GM19193 (cell line): Measurements from ENCODE around the gene VAPA.

ENCODE experiments used
- POLR2A ChIP-seq: IDR thresholded peaks from 4 replicates; pipeline ENCODE4 v1.6.1; 2011; ENCODE audit not compliant: insufficient read depth, insufficient read length; ENCODE audit errors: extremely low read depth

Gene VAPA

GRCh38 chr18:9969247-9969646 lies 55.4 kb downstream of the VAPA start:
- TF ChIP-seq POLR2A, result no peak

DNA sequence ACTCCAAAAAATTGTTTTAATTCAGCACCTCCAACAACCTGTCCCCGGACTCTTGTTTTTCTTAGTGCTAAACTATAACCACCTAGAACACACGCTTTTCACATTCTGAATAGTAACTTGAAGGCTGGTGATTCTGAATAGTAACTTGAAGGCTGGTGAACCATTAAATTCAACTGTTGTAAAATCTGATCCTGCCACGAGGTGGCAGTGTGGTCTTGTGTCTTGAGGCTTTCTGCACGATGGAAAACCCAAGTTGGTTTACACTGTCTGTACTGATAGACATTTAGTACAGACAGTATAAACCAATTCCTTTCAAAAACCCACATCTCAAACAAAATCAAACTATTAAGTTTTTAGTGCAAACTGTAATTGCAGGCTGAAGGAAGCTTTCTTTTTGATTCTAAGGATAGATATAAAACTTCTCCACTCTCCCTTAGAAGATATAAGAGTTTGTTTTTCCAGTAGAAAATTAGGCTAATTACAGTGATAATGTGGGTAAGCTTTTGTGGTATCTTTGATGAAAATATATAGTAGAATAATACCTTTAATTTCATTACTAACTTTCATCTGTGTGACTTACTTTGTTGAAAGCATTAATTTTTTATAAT lies 57.6 kb downstream of the VAPA start:
- no peak for TF ChIP-seq POLR2A

DNA sequence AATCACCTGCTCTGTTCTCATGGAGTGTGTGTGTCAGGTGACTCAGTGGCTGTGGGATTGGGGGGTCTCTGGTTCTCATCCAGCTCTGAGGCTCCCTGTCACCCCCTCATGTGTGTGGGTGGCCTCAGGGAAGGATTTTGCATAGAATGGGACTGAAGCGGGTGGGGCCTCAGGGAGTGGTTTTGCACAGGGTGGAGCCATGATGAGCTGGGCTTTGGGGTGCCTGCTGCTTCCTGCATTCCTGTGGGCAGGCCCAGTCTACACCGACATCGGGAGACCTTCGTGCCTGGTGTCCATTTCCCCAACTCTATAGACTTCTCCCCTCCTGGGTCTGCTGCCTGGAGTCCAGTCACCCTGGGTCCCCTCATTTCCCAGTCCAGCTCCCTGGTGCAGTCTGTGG lies 59.7 kb downstream of the VAPA start:
- no peak for TF ChIP-seq POLR2A

- no peak for TF ChIP-seq POLR2A
These were observed 60.6 kb downstream of the VAPA start for GRCh38 chr18:9974279-9974915.

DNA sequence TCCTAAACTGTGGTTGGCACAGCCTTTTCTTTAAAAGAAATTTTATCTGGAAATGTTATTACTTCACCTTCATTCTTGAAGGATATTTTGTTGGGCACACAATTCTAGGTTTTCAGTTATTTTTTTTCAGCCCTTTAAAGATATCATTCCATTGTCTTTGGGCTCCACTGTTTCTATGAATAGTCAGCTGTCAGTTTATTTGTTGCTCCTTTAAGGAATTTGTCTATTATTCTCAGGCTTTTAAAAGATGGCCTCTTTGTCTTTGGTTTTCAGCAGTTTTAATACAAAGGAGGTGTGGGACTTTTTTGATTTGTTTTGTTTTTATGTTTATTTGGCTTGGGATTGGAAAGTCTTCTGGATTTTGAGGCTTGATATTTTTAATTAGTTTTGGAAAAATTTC lies 61.8 kb downstream of the VAPA start:
- TF ChIP-seq POLR2A, result no peak

DNA sequence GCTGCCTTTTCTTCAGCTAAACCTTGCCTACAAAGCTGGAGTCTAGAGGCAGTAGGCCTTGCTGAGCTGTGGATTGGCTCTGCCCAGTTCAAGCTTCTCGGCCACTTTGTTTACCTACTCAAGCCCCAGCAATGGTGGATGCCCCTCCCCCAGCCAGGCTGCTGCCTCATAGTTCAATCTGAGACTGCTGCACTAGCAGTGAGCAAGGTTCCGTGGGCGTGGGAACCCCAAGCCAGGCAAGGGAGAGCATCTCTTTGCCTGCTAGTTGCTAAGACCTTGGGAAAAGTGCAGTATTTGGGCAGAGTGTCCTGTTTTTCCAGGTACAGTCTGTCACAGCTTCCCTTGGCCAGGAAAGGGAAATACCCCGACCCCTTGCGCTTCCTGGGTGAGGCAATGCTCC lies 68.9 kb downstream of the VAPA start:
- TF ChIP-seq POLR2A, result no peak

DNA sequence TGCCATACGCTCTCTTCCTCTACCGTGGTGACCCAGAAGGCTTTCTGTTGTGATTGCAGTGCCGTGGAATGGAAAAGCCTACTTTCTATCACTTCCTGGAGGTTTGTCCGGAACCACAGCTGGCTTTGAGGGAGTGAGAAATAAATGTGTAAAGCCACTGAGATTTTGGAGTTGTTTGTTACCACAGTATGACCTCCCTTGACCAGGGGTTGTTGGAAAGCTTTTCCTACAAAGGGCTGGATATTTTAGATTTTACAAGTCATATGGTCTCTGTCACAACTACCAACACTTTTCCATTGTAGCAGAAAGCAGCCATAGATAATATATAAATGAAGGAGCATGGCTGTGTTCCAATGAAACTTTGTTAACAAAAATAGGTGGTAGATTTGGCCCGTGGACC lies 70.3 kb downstream of the VAPA start:
- no peak for TF ChIP-seq POLR2A

DNA sequence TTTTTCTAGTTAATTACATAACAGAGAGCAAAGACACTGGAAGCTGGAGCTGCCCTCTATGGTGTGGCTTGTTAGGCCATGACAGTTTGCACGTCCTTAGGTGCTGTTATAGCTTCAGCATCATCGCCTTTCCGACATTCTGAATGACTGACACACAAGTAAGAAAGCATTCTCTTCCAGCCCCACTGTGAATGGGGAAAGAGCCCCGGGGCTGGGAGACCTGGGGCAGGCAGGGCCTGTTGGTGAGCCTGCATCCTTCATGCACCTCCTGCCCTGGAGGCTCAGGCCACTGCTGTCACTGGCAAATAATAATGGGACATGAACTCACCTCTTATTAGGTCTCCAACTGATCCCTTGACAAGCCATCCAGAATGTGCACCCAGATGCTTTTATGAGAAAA lies 71.8 kb downstream of the VAPA start:
- no peak for TF ChIP-seq POLR2A

GRCh38 chr18:9986156-9986930 lies 72.5 kb downstream of the VAPA start:
- TF ChIP-seq POLR2A, result no peak

GRCh38 chr18:9987345-9987744 lies 73.5 kb downstream of the VAPA start:
- TF ChIP-seq POLR2A, result no peak

DNA sequence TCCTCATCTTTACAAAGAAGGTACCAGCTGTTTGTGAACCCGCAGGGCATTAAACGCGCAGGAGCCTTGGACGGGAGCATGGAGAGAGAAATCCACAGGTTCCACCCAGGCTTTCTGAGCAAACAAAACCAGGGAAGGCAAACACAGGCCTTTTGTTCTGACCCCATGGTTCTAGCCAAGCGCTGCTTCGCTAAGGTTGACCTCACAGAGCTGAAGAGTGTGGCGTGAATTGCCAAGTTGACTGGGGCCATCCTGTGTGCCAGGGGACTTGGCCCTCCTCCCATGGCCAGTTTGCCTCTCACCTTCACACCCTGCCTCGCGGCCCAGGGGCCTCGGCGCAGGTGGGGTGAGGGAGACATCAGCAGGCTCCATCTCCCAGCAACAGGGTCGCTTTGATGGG lies 74.1 kb downstream of the VAPA start:
- no peak for TF ChIP-seq POLR2A

- TF ChIP-seq POLR2A, result no peak
These were observed 74.8 kb downstream of the VAPA start for GRCh38 chr18:9988665-9989064.

DNA sequence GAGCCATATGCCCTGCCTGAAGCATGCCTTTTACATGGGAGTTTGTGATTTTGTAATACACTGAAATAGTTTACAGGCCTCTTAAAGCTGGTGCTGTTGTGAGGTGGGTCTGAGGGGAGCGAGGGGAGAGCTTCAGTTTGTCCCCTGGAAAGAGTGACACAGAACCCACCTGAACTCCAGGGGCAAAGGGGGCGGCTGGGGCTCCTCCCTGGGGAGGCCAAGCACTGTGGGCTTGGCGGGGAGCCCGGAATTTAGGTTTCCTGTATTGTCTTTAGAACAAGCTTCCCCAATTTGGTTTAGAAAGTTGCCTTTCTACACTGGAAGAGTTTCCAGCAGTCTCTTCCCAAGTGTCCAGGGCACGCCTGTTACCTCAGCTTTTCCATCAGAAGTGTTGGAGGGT lies 75.7 kb downstream of the VAPA start:
- TF ChIP-seq POLR2A, result no peak

DNA sequence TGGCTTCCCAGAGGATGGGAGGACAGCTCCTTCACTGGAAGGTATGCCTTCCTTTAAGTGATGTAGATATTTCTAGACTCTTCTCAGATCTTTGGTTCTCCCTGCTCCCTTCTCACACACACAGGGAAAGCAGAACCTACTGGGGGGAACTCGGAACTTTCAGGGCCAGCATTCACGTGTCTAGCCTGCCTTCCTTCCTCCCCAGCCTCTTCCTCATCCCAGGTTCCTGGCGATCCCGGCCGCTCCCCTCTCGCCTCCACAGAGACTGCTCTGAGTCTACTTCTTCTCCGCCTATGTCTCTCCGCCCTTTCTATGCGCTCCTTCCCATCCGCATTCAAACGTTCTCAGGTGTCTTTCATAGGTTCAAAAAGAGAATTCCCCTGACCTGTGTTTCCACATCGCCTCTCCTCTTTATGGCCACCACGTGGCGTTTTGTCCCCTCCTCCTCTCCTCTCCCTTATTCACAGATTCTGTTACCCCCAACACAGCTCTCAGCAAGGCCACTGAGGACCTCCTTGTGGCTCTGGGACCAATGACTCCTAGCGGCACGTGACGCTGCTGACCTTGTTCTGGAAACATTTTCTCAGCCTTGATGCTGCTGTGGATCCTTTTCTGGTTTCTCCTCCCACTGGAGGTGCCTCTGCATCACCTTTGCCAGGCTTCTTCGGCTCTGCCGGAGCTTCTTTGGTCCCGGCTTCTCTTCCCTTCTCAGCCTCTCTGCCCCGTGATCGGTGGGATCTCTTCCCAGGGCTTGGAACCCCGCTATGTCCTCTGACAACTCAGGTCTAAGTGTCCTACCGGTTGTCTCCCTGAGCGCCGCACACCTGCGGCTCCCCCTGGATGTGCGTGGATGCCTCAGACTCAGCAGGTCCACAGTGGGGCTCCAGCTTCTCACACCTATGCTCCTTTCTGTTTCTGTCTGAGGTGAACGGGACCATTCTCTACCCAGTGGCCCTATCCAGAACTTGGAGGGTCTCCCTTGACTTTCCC lies 77.5 kb downstream of the VAPA start:
- TF ChIP-seq POLR2A, result no peak
